Activated CD8-positive, alpha-beta memory T cell treated with anti-CD3 and anti-CD28 coated beads, Interleukin-2, amount 50 U/mL, for 24 hours (primary cell): Measurements from ENCODE around the gene IZUMO1.
A peak's percentile ranks its signal among the peaks of the same experiment; 100 is the strongest.
"Not testable (repeated sequence)": the region's sequence is repeated elsewhere in the genome, so short reads cannot be mapped to it uniquely, and the experiment has no call there.

Experiments used
- DNase-seq: peaks from one replicate; pipeline ENCODE4 v3.0.0-alpha.2; 2020; ENCODE audit errors: extremely low read depth

IZUMO1 gene

DNA sequence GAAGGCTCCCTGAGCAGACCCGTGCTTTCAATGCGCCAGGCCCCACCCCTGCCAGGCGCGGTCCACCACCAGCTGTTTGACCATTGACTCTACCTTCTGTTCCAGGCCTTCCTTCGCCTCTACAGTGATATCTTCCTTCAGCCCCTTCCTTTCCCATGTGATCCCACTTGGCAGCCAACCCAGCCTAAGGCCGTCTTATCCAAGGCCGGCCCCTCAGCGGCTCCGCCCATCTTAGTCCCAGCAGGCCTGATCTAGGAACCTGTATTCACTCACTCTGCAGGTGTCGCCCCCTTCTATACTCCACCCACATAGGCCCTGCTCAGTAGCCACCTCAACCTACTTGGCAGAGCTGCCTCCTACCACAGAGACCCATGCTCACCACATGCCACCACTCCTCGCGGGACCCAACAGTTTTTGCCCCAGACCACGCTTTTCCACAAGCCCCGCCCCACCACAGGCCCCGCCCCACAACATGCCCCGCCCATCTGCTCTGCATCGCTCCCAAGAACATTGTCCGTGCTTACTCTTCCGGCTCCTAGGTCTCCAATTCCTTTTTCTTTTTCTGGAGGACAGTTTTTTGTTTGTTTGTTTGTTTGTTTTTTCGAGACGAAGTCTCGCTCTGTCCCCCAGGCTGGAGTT lies 9.2 kb downstream of the IZUMO1 start:
- DNase-seq: no peak

DNA sequence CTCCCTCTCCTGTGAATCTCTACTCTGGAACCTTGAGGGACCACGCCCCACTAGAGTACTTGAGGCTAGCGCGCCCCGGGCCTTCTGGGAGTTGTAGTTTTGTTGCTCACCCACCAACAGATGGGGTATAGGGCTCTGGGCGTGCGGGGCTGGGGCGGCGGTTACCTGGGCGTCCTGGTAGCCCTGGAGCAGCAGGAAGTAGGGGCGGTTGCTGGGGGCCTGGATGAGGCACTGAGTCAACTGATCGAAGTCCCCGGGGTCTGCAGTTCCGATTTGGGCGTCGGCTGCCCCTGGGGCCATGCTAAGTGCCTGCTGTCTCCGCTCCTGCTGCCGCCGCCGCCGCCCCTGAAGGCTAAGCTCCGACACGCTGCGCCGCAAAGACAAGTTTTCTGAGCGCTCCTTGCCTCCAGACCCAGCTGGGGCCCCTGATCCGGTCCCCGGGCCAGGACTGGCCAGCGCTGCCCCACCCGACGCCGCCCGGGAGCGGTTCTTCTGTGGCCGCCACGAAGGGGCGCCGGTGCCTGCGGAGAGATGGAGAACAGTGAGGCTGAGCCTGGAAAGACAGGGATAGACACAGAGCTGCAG lies 11.6 kb downstream of the IZUMO1 start:
- DNase-seq: no peak

DNA sequence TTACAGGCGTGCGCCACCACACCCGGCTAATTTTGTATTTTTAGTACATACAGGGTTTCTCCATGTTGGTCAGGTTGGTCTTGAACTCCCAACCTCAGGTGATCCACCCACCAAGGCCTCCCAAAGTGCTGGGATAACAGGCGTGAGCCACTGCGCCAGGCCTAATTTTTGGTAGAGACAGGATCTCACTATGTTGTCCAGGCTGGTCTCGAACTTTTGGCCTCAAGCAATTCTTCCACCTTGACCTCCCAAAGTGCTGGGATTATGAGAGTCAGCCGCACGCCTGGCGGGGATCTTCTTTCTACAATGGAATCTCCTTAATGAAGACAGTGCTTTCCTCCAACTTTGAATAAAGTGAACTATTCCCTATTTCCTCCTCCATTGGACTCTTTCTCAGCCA lies 12.1 kb downstream of the IZUMO1 start:
- DNase-seq: no peak

DNA sequence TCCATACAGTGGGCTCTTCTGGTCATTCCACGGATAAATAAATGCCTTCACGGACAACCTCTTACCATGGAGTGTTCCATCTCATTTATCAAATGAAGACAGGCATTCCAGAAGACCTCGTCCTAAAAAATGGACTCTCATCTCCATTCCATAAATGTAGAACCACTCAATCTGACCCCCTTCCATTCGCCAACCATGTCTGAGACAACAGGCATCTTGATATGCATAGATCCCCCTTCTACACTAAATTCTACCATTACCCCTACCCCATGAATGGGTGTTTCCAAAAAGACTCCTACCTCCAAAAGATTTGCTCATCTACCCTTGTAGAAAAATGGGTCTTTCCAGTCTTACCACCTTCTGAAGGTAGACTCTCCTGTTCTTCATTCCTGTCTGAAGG lies 15.3 kb downstream of the IZUMO1 start:
- DNase-seq: no peak

DNA sequence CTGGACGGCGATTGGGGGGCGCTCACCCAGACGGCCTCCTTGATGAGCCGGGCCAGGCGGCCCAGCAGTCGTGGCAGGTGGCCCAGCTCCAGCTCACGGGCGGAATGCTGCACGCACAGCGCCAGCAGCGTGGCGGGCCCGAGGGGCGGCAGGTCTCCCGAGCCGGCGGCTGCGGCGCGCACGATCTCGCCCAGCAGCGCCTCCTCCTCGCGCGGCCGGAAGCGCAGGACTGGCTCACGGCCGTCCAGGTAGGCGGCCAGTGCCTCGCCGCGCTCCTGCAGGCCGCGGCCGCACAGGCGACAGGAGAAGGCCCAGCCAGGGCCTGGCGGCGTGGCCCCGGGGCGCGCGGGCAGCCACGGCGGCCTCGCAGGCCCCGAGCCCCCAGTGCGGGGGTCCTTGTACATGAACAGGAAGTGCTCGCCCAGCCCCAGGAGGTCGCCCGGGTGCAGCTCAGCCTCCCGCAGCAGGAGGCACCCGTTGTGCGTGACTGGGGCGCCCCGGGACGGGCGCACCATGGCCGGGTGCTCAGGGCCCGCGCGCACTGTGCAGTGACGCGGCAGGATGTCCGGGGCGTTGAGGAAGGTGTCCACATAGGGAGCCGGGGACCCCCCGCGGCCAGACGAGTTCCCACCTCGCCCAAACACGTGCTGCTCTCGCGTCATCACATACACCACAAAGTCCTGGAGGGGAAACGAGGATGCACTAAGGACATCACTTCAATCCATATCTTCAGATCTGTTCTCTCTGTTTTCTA lies 17.6 kb downstream of the IZUMO1 start:
- no peak for DNase-seq

DNA sequence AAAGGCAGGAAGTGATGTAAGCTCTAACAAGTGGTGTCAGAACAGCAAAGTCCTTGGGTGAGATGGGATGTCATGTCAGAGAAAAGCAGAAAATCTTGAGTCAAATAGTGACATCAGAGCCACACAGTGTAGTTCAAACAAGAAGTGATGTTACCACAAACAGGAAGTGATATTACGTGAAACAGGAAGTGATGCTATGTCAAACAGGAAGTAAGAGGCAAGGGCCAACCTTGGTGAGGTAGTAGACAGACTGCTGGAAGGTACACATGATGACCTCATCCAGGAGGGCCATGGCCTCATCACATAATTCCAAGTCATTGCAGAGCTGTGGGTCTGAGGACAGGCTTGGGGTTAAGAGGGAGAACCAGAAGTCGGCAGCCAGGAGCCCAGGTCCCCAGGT lies 20.2 kb downstream of the IZUMO1 start:
- DNase-seq: no peak

DNA sequence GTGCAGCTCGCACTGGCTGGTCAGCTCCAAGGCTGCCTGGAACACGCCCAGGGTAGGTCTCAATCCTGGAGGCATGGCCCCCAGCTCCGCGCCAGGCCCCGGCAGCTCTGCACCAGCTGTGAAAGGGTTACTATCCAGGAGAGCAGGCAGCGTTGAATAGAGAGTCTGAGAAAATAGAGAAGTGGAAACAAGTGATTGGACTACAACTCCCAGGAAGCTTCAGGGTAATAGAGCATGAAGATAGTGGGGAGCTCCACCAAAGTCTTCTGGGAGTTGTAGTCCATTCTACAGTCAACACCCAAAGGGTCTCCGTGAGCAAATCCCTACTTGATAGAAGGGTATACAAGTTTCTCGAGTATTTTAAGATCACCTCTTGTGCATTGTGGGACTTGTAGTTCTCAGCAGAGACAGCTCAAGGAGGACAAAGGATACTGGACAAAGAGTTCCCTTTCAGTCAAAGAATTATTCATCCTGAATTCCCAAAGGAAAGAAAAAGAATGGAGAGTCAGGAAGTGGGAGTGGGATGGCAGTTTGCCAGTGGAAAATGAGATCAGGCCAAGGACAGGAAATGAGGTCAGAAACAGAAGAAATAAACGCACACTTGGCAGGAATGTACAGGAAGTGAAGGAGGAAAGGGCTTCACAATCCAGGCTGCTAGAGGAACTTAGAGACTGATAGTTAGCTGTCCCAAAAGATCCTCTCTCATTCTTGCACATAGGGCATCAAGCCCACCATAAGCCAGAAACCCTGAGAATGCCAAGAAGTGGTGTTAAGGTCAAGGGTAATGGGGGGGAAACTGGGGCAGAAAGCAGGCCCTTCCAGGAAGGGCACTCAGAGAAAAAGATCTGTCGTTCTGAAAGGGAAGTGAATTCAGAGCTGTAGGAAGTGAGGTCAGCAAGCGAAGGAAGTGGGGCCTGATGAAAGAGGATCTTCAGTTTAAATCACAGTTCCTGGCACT lies 21.6 kb downstream of the IZUMO1 start:
- no peak for DNase-seq

DNA sequence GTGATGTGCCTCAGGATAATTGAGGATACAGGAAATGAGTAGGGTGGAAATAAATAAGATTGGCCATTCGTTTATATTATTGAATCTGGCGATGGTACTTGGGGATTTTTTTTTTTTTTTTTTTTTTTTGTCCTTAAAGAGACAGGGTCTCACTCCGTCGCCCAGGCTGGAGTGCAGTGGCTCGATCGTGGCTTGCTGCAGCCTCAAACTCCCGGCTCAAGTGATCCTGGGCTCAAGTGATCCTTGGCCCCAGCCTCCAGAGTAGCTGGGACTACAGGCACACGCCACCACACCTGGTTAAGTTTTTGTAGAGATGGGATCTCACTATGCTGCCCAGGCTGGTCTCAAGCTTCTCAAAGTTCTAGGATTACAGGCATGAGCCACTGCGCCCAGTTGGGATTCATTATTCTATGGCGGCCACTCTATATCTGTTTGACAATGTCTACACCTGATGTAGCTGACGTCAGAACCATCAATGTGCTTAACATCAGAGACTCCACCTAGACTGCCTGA lies 24.5 kb downstream of the IZUMO1 start:
- no peak for DNase-seq

DNA sequence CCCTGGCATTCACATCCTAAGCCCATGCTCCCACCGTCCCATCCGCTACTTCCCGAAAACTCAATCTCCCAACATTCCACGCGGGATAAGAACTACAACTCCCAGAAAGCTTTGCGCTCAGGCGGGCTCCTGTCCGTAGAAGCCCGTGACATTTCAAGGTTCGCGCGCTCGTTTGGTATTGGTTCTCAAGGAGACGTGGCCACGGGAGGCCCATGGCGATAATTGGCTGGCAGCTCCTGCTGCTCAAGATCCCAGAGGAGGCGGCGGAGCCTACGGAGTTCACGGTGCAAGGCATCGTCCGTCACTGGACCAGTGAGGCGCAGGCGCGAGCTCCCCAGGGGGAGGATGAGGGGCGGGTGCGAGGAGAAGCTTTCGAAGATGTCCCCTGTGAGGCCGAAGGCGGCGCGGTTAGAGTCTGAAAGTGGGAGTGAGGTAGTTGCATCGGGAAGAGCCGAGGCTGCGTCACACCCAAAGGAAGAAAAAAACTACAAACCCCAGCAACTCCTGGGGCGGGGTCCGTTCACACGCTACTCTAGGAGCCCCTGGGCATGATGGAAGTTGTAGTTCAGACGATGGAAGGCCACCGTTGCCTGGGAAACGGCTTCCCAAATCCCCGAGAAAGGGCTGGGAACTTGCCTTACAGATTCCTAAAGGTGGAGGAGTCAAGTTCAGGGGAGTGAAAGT lies 26.0 kb downstream of the IZUMO1 start:
- DNase-seq: peak; percentile 87

DNA sequence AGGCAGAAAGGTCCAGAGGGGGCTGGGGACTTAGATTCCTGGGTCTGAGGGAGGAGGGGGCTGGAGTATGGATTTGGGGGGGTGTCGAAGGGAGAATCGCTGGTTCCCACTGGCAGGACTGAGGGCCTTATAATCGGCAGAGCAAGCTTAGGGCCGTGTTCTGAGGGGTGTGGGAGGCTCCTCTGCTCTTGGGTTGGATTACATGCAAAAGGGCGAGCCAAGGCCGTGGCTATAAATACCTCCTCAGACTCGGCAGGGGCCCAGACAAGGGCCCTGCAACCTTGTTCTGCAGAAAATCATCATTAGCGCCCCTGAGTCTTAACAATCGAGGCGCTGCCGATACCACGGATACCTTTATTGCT lies 26.5 kb downstream of the IZUMO1 start:
- no peak for DNase-seq

DNA sequence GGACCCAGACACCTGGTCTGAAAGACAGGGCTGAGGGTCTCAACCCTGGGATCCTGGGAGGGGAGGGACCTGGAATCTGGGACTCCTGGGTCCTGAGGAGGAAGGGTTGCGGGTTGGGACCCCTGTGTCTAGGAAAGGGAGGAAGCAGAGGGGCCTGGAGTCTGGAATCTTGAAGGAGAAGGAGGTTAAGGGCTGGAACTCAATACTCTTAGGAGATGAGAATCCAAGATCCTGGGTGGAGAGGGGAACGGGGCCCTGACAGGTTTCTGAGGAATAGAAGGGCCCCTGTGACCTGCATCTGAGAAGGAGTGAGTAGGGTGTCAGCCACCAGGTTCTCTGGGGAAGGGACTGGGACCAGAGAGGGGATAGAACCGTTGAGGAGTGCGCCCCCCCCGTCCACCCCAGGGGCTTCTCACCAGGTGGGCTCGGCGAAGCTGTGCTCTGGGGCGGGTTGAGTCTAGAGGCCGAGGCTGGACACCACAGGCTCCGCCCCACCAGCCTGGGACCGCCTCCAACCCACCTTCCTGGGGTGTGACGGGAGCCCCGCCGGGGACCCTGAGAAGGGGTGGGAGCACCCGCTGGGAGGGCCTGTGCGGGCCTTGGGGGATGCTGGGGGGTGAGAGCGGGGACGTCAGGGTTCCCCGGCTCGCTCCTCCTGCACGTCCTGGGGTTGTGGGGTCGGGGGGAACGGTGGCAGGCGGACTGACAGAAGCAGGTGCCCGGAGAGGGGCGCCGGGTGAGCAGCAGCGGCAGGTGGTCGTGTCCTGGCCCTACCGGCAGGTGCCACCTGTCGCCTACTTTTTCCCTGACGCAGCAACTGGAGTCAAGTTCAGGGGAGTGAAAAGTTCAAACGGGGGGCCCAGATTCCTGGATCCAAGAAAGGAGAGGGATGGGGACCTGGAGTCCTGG lies 27.2 kb downstream of the IZUMO1 start, which contains the start of gene MAMSTR:
TSS of gene MAMSTR (minus strand) at position 463 of the 909 bp plus-strand sequence. CDS start 694 bp downstream, outside the sequence.
- no peak for DNase-seq

DNA sequence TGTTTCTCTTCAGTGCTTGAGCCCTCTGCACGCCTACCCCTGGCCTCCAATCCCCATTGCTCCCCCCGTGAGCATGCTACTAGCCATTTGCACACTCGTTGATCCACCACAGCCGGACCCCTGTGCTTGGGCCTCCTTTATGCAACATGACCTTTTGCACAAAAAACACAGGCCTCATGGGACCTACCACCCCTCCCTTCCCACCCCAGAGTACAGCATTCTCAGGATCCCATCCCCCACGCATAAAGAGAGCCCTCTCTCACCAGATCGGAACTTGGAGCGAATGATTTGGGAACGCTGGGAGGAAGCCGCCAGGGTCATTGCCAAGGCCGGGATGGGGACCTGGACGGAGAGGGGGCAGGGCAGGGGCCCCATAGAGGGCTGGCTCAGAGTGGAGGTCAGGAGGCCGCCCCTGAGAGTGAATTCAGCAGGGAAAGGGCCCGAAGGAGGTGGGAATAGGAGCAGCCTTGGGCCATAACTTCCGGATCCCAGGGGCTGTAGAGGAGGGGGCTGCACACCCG lies 27.9 kb downstream of the IZUMO1 start:
- no peak for DNase-seq

DNA sequence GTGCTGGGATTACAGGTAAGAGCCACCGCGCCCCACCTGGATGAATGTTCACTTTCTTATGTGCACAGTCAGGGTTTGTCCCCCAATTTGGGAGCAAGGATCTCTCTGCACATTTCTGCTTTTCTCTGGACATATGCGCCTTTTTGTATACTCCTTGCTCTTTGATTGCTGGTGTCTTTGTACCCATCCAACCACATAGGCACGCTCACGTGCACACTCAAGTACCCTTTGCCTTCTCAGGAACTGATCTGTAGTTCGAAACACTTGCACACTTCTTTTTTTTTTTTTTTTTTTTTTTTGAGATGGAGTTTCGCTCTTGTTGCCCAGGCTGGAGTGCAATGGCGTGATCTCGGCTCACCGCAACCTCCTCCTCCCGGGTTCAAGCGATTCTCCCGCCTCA lies 28.6 kb downstream of the IZUMO1 start:
- not testable (repeated sequence) for DNase-seq

DNA sequence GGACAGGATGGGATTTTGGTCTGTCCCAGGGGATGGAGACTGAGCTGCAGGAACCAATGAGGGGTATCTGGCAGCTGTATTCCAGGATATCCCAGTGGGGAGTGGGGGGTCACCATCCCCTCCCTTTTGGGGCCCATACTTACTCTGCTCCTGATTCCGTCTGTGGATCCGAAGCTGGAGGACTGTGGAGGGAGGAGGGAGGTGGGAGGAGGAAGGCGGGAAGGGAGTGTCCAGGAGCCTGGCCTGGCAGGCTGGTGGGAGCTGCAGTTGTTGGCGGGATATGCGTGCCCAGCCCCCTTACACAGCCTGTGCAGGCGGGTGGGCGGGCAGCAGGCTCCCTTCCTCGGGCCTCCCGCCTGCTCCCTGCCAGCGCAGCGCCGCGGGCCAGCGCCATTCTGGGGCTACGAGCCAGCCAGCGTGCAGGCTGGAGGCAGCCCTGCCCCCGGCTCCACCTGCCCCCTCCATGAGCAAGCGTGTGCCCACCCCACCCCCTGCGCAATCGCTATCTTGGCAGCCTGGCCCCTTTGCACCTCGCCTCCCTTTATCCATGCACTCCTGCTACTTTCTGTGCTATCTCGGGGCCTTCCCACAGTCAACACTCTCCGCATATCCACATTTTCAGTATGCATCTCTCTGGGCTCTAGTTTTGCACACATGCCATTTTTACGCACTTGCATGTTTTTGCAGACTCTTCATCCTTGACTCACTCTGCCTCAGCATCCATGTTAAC lies 30.0 kb downstream of the IZUMO1 start:
- DNase-seq: no peak

DNA sequence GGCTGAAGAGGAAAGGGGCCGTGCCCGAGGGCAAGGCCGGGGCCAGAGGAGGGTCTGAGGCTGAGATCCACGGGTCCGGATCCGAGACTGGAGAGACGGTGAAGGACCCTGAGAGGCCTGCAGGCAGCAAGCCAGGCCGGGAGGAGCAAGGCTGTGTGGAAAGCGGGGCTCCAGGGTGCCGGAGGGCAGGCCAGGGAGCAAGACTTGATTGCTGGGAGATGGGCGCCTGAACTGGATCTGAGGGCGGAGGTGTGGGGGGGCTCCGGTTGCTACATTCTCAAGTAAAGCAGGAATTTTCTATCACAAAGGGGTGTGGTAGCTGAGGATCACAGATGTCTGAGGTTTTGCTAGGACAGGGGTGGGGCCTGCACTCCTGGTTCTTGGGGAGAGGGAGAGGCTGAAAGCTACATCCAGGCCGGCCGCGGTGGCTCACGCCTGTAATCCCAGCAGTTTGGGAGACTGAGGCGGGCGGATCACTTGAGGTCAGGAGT lies 31.0 kb downstream of the IZUMO1 start:
- no peak for DNase-seq

DNA sequence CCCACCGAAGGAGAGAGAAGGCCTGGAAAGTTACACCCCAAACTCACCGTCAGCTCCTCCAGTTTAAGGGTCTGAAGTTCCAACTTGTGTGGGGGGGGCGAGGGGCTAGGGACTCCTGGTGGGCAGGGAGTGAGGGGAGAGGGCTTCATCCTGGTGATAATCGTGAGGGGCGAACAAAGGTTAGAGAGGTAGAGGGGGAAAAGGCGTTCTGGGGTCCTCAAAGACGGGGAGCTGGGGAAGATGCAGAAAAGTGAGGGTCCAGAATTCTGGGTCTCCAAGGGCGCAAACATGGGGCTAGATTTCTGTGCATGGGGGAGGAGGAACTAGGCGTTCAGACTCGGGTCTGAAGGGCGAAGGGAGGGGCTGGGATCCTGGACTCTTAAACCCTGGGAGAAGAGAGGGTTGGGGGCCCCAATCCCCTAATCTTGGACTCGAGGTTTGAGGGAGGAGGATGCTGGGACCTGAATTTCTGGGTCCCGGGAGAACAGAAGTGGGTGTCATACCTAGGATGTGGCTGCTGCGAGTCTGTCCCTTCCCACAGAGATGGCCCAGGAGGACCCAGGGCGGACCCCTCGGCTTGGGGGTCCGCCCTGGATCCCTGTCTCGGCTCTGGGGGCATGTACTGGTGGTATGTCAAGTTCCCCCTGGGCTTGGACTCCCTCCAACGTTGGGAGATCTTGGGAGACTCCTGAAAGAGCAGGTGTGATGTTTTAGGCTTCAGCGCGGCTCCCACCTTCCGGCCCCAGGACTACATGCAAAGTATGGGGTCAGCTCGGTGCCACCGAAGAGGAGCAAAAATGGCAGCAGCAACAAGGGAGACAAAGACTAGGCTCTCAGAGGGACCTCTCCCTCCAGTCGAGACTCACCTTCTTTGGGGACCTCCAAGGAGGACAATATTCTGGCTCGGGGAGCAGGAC lies 31.7 kb downstream of the IZUMO1 start:
- DNase-seq: no peak

DNA sequence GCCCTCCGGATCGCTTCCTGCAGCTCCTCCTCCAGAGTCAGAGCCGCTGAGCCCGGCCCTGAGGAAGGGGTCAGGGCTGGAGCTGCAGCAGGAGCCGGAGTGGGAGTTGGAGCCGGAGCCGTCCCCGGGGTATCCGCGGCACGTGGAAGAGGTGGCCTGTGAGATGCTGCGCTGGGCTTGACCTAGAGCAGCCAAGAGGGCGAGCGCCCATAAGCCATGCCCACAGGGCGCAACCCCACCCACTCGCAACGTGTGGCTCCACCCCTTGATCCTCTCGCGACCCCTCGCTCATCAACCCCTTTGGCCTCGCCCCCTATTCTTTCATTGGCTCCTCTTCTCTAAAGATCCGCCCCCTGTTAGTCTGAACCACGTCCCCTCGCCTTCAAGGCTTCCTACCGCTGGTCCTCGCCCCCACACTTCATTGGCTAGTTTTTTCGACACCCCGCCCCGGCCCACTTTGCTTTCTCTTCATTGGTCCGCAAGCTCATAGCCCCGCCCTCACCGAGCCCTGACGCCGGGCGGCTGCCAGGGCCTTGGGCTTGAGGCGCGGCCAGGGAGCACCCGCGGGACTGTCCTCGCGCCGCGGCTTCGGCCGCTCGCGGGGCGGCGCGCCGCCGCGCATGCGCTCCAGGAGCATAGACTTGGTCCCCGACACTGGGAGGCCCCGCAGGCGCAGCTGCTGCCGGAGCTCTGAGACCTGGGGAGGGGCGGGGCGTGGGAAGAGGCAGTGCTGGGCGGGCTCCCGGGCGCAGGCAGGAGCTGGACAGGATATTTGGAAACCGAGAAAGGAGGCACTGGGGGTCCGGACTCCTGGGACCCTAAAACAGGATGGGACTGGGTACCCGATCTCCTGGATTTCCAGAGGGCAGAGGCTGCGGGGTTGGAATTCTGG lies 32.6 kb downstream of the IZUMO1 start:
- peak; percentile 97 for DNase-seq
